HG03108 (cell line): ENCODE data around the gene RNF222.
"Not testable (repeated sequence)": the region's sequence is repeated elsewhere in the genome, so short reads cannot be mapped to it uniquely, and the experiment has no call there.

ENCODE experiments used
- ATAC-seq: cut with Tn5 transposase; IDR thresholded peaks from one replicate; pipeline ENCODE4 v1.9.1; 2021; ENCODE audit warnings: moderate library complexity; ENCODE audit not compliant: unreplicated experiment

The RNF222 gene

GRCh38 chr17:8413328-8413727 is 15.7 kb upstream of the RNF222 start:
- no peak for ATAC-seq

DNA sequence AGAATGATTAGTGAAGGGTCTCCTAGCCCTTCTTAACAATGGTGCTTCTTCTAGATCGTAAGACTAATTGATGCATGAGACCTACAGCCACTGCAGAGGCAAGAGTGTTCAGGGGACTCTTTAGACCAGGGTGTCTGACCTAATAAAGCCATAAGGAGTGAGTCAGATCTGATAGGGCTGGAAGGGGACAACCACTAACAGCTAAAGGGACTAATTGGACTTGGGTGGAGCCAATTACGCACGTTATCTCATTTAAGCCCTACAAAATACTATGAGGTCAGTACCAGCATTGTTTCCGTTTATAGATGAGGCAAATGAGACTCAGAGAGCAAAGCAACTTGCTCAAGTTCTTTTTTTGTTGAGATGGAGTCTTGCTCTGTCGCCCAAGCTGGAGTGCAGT is 14.5 kb upstream of the RNF222 start:
- ATAC-seq: no peak

GRCh38 chr17:8410883-8411238 is 13.2 kb upstream of the RNF222 start:
- ATAC-seq: no peak

DNA sequence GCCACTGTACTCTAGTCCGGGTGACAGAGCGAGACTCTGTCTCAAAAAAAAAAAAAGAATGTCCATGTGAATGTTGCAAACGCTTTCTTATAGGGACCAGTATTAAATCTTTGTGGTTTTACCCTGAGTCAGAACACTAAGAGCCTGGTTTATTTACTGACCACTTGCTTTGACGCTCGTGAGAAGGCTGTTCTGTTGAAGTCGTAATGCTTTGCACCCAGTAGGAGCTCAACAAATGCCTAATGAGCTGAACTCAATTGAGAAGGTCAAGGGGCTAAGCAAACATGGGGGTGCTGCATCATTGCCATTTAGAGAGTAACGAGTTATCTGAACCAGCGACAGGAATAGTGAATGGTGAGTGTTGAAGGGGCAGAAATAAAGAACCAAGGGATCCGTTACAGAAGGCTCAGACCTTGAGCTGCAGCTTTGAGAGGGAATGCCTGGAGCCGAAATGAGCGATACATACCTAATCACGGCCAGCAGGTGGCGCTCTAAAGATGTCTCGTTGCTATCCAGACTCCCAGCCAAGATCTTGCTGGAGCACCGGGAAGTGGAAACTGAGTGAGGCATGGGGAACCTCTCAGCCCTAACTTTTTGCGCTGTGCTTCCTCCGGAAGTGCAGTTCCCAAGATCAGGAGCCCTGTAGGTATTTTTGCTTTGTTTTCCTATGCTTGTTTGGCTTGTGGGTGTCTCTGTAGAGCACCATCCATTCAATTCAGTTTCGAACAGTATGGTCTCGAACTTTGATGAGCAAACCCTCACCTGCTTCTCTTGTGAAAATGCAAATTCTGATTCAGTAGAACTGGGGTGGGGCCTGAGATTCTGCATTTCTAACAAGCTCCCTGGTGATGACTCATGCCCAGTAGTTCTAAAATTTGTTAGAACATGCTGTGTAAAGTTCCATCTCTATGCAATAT is 12.6 kb upstream of the RNF222 start:
- ATAC-seq: no peak

- ATAC-seq: no peak
These were observed 10.7 kb upstream of the RNF222 start for GRCh38 chr17:8408371-8408770.

GRCh38 chr17:8406174-8406573 is 8.5 kb upstream of the RNF222 start:
- no peak for ATAC-seq

DNA sequence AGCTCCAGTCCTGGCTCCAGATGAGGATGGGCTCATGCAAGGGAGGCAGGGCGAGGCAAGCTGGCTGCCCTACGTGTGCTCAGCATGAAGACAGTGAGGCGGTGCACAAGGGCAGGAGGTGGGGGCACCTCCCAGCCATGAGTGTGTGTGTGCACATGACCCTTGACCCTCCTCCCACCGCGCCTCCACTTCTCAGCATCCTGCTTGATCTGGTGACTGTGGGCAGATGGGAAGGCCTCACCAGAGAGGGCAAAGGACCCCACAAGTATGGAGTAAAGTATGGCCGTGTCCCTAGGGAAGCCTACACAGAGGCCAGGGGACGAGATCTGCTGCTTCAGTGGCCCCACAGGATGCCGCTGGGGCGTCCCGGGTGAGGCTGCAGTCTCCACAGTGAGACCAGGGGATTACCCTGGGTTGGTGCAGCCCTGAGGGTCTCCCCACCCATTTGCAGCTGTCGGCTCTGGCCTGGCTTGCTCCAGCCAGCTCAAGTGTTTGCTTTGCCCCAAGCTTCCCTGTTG is 7.9 kb upstream of the RNF222 start:
- ATAC-seq: no peak

DNA sequence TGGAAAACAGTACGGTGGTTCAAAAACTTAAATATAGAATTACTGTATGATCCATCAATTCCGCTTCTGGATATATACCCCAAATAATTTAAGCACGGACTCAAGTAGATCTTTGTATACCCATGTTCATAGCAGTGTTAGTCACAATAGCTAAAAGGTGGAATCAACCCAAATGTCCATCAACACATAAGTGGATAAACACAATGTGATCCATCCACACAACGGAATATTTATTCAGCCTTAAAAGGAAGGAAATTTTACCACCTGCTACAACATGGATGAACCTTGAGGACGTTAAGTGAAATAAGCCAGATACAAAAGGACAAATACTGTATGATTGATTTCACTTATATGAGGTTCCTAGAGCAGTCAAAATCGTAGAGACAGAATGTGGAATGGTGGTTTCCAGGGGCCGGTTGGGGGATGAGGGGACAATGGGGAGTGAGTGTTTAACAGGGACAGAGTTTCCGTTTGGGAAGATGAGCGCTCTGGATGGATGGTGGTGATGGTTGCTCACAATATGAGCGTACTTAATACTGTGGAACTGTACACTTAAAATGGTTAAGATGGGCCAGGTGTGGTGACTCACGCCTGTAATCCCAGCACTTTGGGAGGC is 5.4 kb upstream of the RNF222 start:
- ATAC-seq: no peak

- no peak for ATAC-seq
These were observed 3.5 kb upstream of the RNF222 start for GRCh38 chr17:8401107-8401506.

GRCh38 chr17:8398980-8399379 is 1.4 kb upstream of the RNF222 start:
- ATAC-seq: no peak

- ATAC-seq: not testable (repeated sequence)
These were observed 3.1 kb downstream of the RNF222 start for GRCh38 chr17:8394497-8394896.

DNA sequence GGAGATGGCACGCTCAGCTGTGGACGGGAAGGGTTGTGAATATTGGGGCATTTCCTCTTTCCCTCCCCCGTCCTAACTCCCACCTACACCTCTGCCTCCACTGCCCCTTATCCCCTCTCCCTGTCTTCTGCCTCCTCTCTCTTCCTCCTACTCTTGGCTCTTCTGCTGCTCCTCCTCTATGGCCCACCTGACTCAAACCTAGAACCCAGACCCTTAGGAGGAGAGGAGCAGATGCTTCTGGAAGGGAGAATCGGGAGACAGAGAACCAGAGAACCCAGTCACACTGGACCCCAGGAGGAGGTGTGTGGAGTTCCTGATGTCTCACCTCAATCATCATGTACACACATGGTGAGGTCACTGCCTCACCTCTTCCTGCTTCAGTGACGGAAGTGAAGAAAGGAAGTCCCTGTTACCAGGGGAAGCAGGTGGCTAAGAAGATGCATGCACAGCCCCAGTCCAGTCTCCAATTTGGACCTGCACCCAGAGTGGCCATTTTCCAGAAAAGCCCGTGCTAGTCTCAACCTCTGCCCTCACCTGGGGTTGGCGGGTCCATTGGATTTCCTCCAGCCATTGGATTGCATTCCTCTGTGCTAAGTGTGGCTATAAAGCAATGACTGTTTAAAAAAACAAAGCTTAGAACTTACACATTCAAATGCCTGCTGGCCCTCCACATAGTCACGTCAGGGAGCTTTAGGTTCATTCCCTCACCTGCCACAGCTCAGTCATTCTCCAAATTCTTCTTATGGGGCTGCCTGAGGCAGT is 4.0 kb downstream of the RNF222 start:
- no peak for ATAC-seq

DNA sequence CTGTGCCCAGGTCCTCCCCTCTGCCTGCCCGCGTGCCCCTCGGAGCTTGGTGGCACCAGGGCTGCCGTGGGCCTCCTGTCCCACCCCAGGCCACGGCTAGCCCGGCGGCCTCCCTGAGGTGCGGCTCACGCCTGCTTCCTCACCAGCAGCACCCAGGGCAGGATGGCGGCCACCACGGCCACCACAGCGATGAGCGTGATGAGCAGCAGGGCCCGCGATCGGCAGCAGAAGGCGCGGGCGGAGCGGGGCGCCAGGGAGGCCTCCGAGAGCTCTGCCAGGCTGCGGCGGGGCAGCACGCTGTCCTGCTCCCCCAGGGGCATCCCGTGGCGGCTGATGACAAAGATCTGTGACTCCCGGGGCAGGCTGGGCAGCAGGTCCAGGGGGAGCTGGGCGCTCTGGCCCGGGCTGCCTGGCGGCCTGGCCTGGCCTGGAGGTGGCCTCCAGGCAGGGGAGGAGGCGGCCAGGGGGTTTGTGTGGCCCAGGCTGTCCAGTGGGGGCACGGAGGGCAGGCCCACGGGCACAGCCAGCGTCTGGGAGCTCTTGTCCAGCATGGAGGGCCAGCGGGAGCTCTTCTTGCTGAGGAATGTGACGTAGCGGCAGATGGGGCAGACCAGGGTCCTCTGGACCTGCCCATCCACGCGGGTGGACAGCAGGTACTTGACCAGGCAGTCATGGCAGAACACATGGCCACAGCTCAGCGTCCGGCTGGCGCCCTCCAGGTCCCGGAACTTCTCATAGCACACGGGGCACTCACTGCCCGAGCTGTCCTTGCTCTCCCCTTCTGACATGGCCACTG is 4.8 kb downstream of the RNF222 start:
- ATAC-seq: no peak

- no peak for ATAC-seq
These were observed 5.4 kb downstream of the RNF222 start for GRCh38 chr17:8392274-8392673.

DNA sequence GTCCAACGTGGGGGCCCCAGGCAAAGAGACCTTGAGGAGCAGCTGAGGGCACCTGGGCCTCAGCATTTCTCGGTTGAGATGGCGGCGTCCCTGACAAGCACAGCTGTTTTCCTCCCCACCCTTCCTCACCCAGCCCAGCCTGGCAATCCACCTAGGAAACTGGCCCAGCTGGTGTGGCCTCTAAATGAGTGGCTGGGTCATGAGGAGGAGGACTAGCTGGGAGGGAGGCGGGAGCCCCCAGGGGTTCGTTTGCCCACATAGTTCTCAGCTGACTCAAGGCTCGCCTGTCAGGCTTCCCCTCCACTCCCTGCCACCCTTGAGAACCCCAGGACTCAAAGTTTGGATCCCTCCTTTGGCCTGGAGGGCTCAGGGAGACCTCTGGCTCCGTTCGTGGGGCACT is 5.9 kb downstream of the RNF222 start:
- ATAC-seq: no peak

GRCh38 chr17:8387914-8388651 is 9.5 kb downstream of the RNF222 start:
- no peak for ATAC-seq

DNA sequence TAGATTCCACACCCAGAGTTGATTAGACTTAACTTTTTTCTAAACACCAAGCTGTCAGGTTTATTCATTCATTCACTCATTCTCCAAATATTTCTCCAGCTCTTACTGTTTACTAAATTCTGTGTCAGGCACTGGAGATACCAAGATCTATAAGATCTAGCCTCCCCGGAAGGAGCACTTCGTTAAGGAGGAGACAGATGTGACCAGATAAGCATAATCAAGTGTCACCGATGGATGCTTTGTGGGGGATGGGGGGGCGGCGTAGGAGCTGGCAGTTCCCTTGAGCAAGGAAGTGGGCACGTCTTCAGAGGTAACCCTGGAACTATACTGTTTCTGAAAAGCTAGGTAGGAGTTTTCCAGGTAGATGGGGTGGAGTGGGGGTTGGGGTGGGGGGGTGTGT is 10.8 kb downstream of the RNF222 start:
- ATAC-seq: no peak

- ATAC-seq: no peak
These were observed 12.7 kb downstream of the RNF222 start for GRCh38 chr17:8384801-8385378.

DNA sequence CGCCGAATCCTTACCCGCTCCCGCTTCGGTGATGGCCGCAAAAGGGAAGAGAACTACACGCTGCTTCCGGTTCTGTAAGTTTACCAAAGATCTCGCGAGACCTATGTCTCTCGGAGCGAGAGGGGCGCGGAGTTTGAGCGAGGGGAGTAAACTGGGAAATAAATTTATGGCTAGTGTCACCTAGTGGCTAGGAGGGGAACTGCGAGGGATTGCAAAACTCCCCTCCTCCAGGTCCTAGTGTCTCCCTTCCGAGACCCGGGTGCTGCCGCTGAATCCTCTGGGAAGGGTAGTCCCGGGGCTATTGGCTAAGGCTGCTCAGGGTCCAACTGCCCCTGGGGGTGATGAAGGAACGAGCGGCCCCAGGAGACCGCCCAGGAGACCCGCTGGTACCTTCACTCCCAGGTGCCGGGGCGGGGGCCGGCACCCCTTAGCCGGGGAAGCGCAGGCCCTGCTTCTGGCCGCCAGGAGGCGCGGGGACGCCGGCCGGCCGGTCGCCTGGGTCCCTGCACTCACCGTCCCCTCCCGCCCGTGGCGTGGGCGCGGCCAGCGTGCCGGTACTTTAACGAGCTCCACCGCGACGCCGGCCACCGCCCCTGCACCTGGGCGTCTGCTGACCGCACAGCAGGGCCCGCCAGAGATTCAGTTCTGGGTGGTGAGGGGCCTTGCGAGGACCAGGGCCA is 14.3 kb downstream of the RNF222 start, which contains the start of gene RPL26:
RPL26 (minus strand) TSS at position 51 of the 680 bp plus-strand sequence. CDS start 883 bp downstream, outside the sequence.
- ATAC-seq: peak; percentile 88
